RWPE1 (cell line): ENCODE measurements around the gene ASIC3.

ENCODE experiments used
- CTCF ChIA-PET: fragments of 350-600 bp; sonication (Branson Sonifier 250); formaldehyde crosslinking; extraction: SDS; loops from one replicate; lab custom pipeline; 2021; lab: Yijun Ruan, JAX
- POLR2A ChIA-PET: fragments of 400-600 bp; formaldehyde crosslinking; extraction: SDS; loops from one replicate; lab custom pipeline; 2020; ENCODE audit warnings: antibody characterized with exemption; ENCODE audit not compliant: low non-redundant PET; lab: Yijun Ruan, JAX
- DNase-seq: peaks from one replicate; pipeline ENCODE4 v3.0.0; 2012; ENCODE audit warnings: low spot score
- H3K27ac ChIP-seq: fragments of 450-650 bp; 2 replicates; pipeline ENCODE4 v1.5.1; 2017
- TF ChIP-seq, protein P1 (sequence below): fragments of 450-650 bp; conservative IDR thresholded peaks from 2 replicates; pipeline ENCODE4 v1.5.1; 2017; ENCODE audit warnings: low read depth, mild to moderate bottlenecking

ASIC3 gene

DNA sequence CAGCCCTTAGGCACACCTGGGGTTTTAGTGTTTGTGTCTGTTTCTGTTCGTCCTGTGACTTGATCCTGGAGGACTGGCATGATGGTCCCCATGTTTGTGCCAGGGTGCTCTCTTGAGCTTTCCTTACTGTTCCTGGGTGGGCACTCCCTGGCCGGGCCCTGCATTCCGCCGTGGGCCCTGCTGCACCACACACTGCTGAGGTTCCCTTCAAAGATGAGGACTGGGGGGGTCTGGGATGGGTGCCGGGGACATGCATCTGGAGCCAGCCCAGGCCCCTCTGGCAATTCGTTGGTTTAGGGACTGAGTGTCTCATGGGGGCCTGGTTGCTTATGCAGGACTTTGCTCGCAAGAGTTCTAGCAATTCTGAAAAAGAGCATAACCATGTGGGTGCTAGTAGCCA, 42.7 kb downstream of the ASIC3 start:
- POLR2A ChIA-PET = no interaction called here

GRCh38 chr7:151091431-151091830, 43.1 kb downstream of the ASIC3 start:
- POLR2A ChIA-PET = no interaction called here
- no peak for DNase-seq
- CTCF ChIA-PET = no interaction called here
- peak overlapping the region; percentile 90; the same call in 1 of the 2 replicates for H3K27ac ChIP-seq
- TF ChIP-seq, protein P1, sequence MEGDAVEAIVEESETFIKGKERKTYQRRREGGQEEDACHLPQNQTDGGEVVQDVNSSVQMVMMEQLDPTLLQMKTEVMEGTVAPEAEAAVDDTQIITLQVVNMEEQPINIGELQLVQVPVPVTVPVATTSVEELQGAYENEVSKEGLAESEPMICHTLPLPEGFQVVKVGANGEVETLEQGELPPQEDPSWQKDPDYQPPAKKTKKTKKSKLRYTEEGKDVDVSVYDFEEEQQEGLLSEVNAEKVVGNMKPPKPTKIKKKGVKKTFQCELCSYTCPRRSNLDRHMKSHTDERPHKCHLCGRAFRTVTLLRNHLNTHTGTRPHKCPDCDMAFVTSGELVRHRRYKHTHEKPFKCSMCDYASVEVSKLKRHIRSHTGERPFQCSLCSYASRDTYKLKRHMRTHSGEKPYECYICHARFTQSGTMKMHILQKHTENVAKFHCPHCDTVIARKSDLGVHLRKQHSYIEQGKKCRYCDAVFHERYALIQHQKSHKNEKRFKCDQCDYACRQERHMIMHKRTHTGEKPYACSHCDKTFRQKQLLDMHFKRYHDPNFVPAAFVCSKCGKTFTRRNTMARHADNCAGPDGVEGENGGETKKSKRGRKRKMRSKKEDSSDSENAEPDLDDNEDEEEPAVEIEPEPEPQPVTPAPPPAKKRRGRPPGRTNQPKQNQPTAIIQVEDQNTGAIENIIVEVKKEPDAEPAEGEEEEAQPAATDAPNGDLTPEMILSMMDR = peak; percentile 47

More for the DNA sequence above, 42.7 kb downstream of the ASIC3 start:
- CTCF ChIA-PET = interaction anchor here (1.0 kb wide), 1 partner anchor 82 kb away, joined by 3 read pairs; no protein-coding TSS in a partner anchor
- DNase-seq = no peak
- H3K27ac ChIP-seq = peak overlapping the region; percentile 90; the same call in 1 of the 2 replicates
- TF ChIP-seq, protein P1 = no peak

DNA sequence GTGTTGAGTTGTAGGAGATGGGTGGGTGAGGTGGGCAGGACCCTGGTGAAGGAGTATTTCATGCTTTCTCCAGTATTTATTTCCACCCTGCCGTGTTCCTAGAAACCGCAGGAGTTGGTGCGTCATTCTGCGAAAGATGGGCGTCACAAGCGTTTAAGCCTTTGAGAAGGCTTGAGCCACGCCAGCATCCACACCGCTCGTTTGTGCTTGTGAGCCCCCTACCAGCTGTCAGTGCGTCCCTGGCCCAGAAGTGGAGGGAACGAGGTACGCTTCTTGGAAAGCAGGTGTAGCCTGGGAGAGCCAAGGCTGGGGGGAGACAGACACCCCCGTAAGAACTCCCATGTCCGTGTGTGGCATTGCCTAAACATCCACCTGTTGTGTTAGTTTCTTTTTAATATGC, 43.7 kb downstream of the ASIC3 start:
- peak overlapping the region; percentile 22 for H3K27ac ChIP-seq
- CTCF ChIA-PET = no interaction called here
- POLR2A ChIA-PET = no interaction called here
- TF ChIP-seq, protein P1 = no peak
- no peak for DNase-seq

- CTCF ChIA-PET = no interaction called here
- TF ChIP-seq, protein P1 = no peak
- DNase-seq = no peak
- POLR2A ChIA-PET = no interaction called here
- H3K27ac ChIP-seq = no peak overlapping the region
Measured at GRCh38 chr7:151093748-151094147, 45.4 kb downstream of the ASIC3 start.

DNA sequence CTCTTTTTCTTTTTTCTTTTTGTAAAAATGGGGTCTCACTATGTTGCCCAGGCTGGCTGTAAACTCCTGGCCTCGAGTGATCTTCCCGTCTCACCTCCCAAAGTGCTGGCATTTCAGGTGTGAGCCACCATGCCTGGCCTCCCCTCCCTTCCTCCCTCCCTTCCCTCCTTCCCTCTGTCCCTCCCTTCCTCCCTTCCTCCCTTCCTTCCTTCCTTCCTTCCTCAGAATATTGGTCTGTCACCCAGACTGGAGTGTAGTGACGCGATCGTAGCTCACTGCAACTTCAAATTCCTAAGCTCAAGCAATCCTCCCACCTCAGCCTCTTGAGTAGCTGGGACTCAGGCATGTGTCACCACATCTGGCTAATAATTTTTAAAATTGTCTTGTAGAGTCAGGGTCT, 46.3 kb downstream of the ASIC3 start:
- ChIA-PET POLR2A (interaction anchor here (0.6 kb wide), 1 partner anchor 440 kb away, joined by 5 read pairs; no protein-coding TSS in a partner anchor), CTCF (no interaction called here)
- no peak for DNase-seq
- TF ChIP-seq, protein P1 = no peak
- peak overlapping the region; percentile 49 for H3K27ac ChIP-seq

DNA sequence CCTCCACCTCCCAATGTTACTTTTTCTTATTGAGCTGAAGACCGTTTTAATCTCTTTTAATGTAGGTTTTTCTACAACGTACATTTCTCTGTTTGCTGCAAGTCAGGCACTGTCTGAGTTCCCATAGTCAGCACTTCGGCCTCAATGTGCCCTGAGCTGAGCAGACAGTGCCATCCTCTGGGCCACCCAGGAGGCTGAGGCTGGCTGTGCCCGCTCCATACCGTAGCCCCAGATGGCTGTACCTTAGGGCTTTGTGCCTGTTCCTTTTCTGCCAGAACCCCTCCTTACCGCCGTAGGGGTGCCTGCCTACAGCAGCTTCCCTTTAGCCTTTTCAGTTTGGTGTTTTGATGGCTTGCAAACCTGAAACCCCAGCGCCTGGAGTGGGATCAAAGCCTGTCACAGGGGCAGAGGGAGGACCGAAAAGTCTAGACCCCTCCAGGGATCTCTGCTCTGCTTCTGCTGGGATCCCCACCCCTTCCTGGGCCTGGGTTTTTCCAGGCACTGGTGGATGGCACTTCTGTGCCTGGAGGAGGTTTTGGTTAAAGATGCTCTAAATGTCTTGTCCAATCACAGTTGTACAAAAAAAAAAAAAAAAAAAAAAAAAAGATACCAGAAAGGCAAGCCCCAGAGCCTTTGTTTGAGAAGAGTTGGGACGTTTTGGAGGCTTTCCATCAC, 46.9 kb downstream of the ASIC3 start:
- ChIA-PET CTCF (interaction anchor here (0.5 kb wide), 1 partner anchor 1710 kb away, joined by 4 read pairs; no protein-coding TSS in a partner anchor), POLR2A (interaction anchor here (0.6 kb wide), 1 partner anchor 439 kb away, joined by 5 read pairs; no protein-coding TSS in a partner anchor)
- TF ChIP-seq, protein P1 = no peak
- no peak for DNase-seq
- peak overlapping the region; percentile 49 for H3K27ac ChIP-seq
